HG03520 (cell line): ENCODE results near the gene TMEM150B.

Experiments
- ATAC-seq: cut with Tn5 transposase; IDR thresholded peaks from one replicate; pipeline ENCODE4 v1.9.1; 2021; ENCODE audit warnings: mild to moderate bottlenecking, moderate library complexity; ENCODE audit not compliant: unreplicated experiment

Gene TMEM150B

GRCh38 chr19:55325172-55325571, at the start of gene TMEM150B:
Gene TMEM150B, minus strand, starts transcription at chr19:55325341. Its CDS starts 4,305 bp downstream, at chr19:55321036.
- ATAC-seq: no peak

- no peak for ATAC-seq
These were observed 49.0 kb upstream of the TMEM150B start for GRCh38 chr19:55373993-55374757.

- no peak for ATAC-seq
These were observed 48.3 kb upstream of the TMEM150B start for GRCh38 chr19:55373306-55373992.

GRCh38 chr19:55372316-55373081, 47.4 kb upstream of the TMEM150B start:
- no peak for ATAC-seq

GRCh38 chr19:55370305-55370988, 45.3 kb upstream of the TMEM150B start, which contains the start of gene IL11:
Gene IL11, minus strand, starts transcription at chr19:55370463. Its CDS starts 153 bp downstream, at chr19:55370310.
- ATAC-seq: no peak

- ATAC-seq: no peak
These were observed 44.6 kb upstream of the TMEM150B start for GRCh38 chr19:55369653-55370304.

GRCh38 chr19:55368701-55369563, 43.8 kb upstream of the TMEM150B start:
- ATAC-seq: no peak

- ATAC-seq: no peak
These were observed 43.0 kb upstream of the TMEM150B start for GRCh38 chr19:55368106-55368505.

- no peak for ATAC-seq
These were observed 41.6 kb upstream of the TMEM150B start for GRCh38 chr19:55366790-55367189.

GRCh38 chr19:55365964-55366363, 40.8 kb upstream of the TMEM150B start:
- ATAC-seq: no peak

- ATAC-seq: no peak
These were observed 40.1 kb upstream of the TMEM150B start for GRCh38 chr19:55365245-55365644.

GRCh38 chr19:55362990-55363716, 38.0 kb upstream of the TMEM150B start, which contains the start of gene GARIN5B:
Gene GARIN5B, minus strand, starts transcription at chr19:55363260. Its CDS starts 194 bp downstream, at chr19:55363066.
- no peak for ATAC-seq

GRCh38 chr19:55362174-55362989, 37.2 kb upstream of the TMEM150B start:
- ATAC-seq: no peak

GRCh38 chr19:55360902-55361301, 35.8 kb upstream of the TMEM150B start:
- no peak for ATAC-seq

- ATAC-seq: no peak
These were observed 34.1 kb upstream of the TMEM150B start for GRCh38 chr19:55358943-55359908.

GRCh38 chr19:55358493-55358892, 33.4 kb upstream of the TMEM150B start:
- no peak for ATAC-seq
